PC-3 (cell line): Measurements from ENCODE around the gene GPC6. TPM values are rescaled to one million over a fixed set of nuclear protein-coding genes. Genes with fewer than 3 reads are reported as not detected.

ENCODE experiments used
- ATAC-seq: fragments of 200-7000 bp; cut with Tn5 transposase; 2 replicates; pipeline ENCODE4 v1.9.1; 2020; ENCODE audit warnings: mild to moderate bottlenecking, moderate library complexity
- BruUV-seq: library from RNA; stranded (reverse); fragments of 400-500 nt; replicated peaks from 2 replicates; lab custom pipeline; 2021; lab: Mats Ljungman, UMichigan
- CTCF ChIA-PET: fragments of 300-600 bp; sonication (Branson Sonifier 250); formaldehyde crosslinking; loops from one replicate; lab custom pipeline; 2022; ENCODE audit warnings: antibody characterized with exemption; lab: Charles Lee
- POLR2A ChIA-PET: fragments of 300-600 bp; sonication (Branson Sonifier 250); formaldehyde crosslinking; loops from one replicate; lab custom pipeline; 2022; ENCODE audit warnings: antibody characterized with exemption; ENCODE audit not compliant: unreplicated experiment; lab: Charles Lee
- DNase-seq: peaks from one replicate; pipeline ENCODE4 v3.0.0-alpha.2; 2015
- H2AFZ ChIP-seq: fragments of 300-600 bp; sonication (generic); 2 replicates; pipeline ENCODE4 v1.6.0; 2016; ENCODE audit warnings: antibody characterized with exemption, low read length
- H3F3A ChIP-seq: fragments of 300-600 bp; sonication (generic); one replicate; pipeline ENCODE4 v1.6.0; 2017; ENCODE audit warnings: antibody characterized with exemption, low read length, control low read depth, mild to moderate bottlenecking; ENCODE audit not compliant: unreplicated experiment
- H3K27ac ChIP-seq: fragments of 300-600 bp; sonication (generic); 2 replicates; pipeline ENCODE4 v1.5.1; 2016; ENCODE audit warnings: mild to moderate bottlenecking, low read length
- H3K27me3 ChIP-seq: fragments of 300-600 bp; sonication (generic); 2 replicates; pipeline ENCODE4 v1.6.1; 2016; ENCODE audit warnings: low read length, mixed read lengths
- H3K36me3 ChIP-seq: fragments of 300-600 bp; sonication (generic); 2 replicates; pipeline ENCODE4 v1.6.1; 2016; ENCODE audit warnings: low read depth, mixed run types, low read length, mixed read lengths
- H3K4me1 ChIP-seq: fragments of 300-600 bp; sonication (generic); 2 replicates; pipeline ENCODE4 v1.5.1; 2016; ENCODE audit warnings: low read length; ENCODE audit not compliant: insufficient read depth
- H3K4me2 ChIP-seq: fragments of 300-600 bp; sonication (generic); 2 replicates; pipeline ENCODE4 v1.6.0; 2016; ENCODE audit warnings: low read length
- H3K4me3 ChIP-seq: fragments of 300-600 bp; sonication (generic); 2 replicates; pipeline ENCODE4 v1.5.1; 2016; ENCODE audit warnings: mild to moderate bottlenecking, low read length, mixed read lengths
- H3K79me2 ChIP-seq: fragments of 300-600 bp; sonication (generic); 2 replicates; pipeline ENCODE4 v1.6.1; 2017; ENCODE audit warnings: low read length, mixed read lengths
- H3K9ac ChIP-seq: fragments of 300-600 bp; sonication (generic); 2 replicates; pipeline ENCODE4 v1.6.0; 2016; ENCODE audit warnings: mild to moderate bottlenecking, low read length
- H3K9me2 ChIP-seq: fragments of 300-600 bp; sonication (generic); replicated peaks from 2 replicates; pipeline ENCODE4 v1.6.1; 2016; ENCODE audit warnings: mixed run types, low read length, mixed read lengths
- H3K9me3 ChIP-seq: fragments of 300-600 bp; sonication (generic); 2 replicates; pipeline ENCODE4 v1.6.1; 2016; ENCODE audit warnings: low read length, mixed read lengths
- H4K20me1 ChIP-seq: fragments of 300-600 bp; sonication (generic); 2 replicates; pipeline ENCODE4 v1.6.1; 2016; ENCODE audit warnings: low read length, mixed read lengths
- CTCF ChIP-seq: fragments of 300-600 bp; sonication (generic); conservative IDR thresholded peaks from 2 replicates; pipeline ENCODE4 v1.5.1; 2017; ENCODE audit warnings: antibody characterized with exemption, low read depth, mild to moderate bottlenecking, low read length
- EZH2 ChIP-seq: fragments of 300-600 bp; sonication (generic); IDR thresholded peaks from one replicate; pipeline ENCODE4 v1.6.1; 2017; ENCODE audit warnings: antibody characterized with exemption, mild to moderate bottlenecking, low read length; ENCODE audit not compliant: unreplicated experiment
- EZH2phosphoT487 ChIP-seq: fragments of 300-600 bp; sonication (generic); IDR thresholded peaks from 2 replicates; pipeline ENCODE4 v1.6.1; 2018; ENCODE audit warnings: mild to moderate bottlenecking, antibody characterized with exemption, low read length, borderline replicate concordance
- intact Hi-C: fragments of 100-400 bp; cut with micrococcal nuclease; formaldehyde crosslinking; loops from 2 replicates; pipeline ENCODE4 v1.9.0; 2023
- total RNA-seq: library from RNA; depleted of rRNA; stranded (reverse); fragments of >200 nt; gene quantifications from 2 replicates; pipeline ENCODE4 v1.2.3, GENCODE V29; 2014

The GPC6 gene
- total RNA-seq, 1 experiment from 2014 or later = 3.5 TPM

GRCh38 chr13:93867481-93867880 lies 640.9 kb downstream of the GPC6 start:
- Histone ChIP-seq H3K4me3 (no peak overlapping the region), H3K9me3 (no peaks in the 10 kb centered on the region), H3F3A (no peaks in the 10 kb centered on the region), H3K27ac (no peak overlapping the region), H3K9ac (no peak overlapping the region), H3K4me2 (no peak overlapping the region), H3K9me2 (no peaks in the 10 kb centered on the region), H2AFZ (no peak overlapping the region), H3K36me3 (no peaks in the 10 kb centered on the region), H3K4me1 (no peaks in the 10 kb centered on the region), H3K27me3 (no peaks in the 10 kb centered on the region), H3K79me2 (no peaks in the 10 kb centered on the region), H4K20me1 (no peaks in the 10 kb centered on the region)
- no TSS peak for BruUV-seq
- intact Hi-C loops = no loop called here
- DNase-seq (no peak), ATAC-seq (no peak)
- CTCF ChIA-PET = no interaction called here
- TF ChIP-seq EZH2phosphoT487 (no peak), EZH2 (no peak), CTCF (no peak)
- POLR2A ChIA-PET = no interaction called here

GRCh38 chr13:93872376-93872775 lies 645.8 kb downstream of the GPC6 start:
- Histone ChIP-seq H3K4me2 (no peak overlapping the region), H3K79me2 (no peaks in the 10 kb centered on the region), H3K9ac (no peak overlapping the region), H2AFZ (no peak overlapping the region), H4K20me1 (no peaks in the 10 kb centered on the region), H3K9me3 (no peaks in the 10 kb centered on the region), H3K4me1 (peaks cover 4% of the 10 kb centered on the region; the same call in 1 of the 2 replicates), H3F3A (no peaks in the 10 kb centered on the region), H3K27me3 (no peaks in the 10 kb centered on the region), H3K4me3 (no peak overlapping the region), H3K36me3 (no peaks in the 10 kb centered on the region), H3K9me2 (no peaks in the 10 kb centered on the region), H3K27ac (no peak overlapping the region)
- TF ChIP-seq EZH2 (no peak), CTCF (no peak), EZH2phosphoT487 (no peak)
- ATAC-seq = no peak
- intact Hi-C loops = no loop called here
- no peak for DNase-seq
- ChIA-PET POLR2A (no interaction called here), CTCF (interaction anchor here (0.7 kb wide), 1 partner anchor 414 kb away, joined by 3 read pairs; no protein-coding TSS in a partner anchor)
- BruUV-seq = no TSS peak

- no peak overlapping the region for H3K4me3 ChIP-seq
- TF ChIP-seq EZH2 (no peak), CTCF (no peak), EZH2phosphoT487 (no peak)
- peaks cover 4% of the 10 kb centered on the region; the same call in 1 of the 2 replicates for H3K4me1 ChIP-seq
- CTCF ChIA-PET = interaction anchor here (0.7 kb wide), 1 partner anchor 415 kb away, joined by 3 read pairs; no protein-coding TSS in a partner anchor
- H3K9ac ChIP-seq = no peak overlapping the region
- no peaks in the 10 kb centered on the region for H3K9me2 ChIP-seq
- H3K9me3 ChIP-seq = no peaks in the 10 kb centered on the region
- DNase-seq (no peak), ATAC-seq (no peak)
- H3K79me2 ChIP-seq = no peaks in the 10 kb centered on the region
- no peak overlapping the region for H2AFZ ChIP-seq
- intact Hi-C loops = no loop called here
- H3K27ac ChIP-seq = no peak overlapping the region
- no peaks in the 10 kb centered on the region for H3F3A ChIP-seq
- H4K20me1 ChIP-seq = no peaks in the 10 kb centered on the region
- no peaks in the 10 kb centered on the region for H3K36me3 ChIP-seq
- POLR2A ChIA-PET = no interaction called here
- no peaks in the 10 kb centered on the region for H3K27me3 ChIP-seq
- H3K4me2 ChIP-seq = no peak overlapping the region
- BruUV-seq = no TSS peak
Measured at GRCh38 chr13:93872786-93873347, 646.3 kb downstream of the GPC6 start.
